ENCODE measurements around the gene RSPH6A. TPM values are rescaled to one million over a fixed set of nuclear protein-coding genes. Genes with fewer than 3 reads are reported as not detected.

Gene RSPH6A
- total RNA-seq, 2 donors from 2014 or later = not detected

DNA sequence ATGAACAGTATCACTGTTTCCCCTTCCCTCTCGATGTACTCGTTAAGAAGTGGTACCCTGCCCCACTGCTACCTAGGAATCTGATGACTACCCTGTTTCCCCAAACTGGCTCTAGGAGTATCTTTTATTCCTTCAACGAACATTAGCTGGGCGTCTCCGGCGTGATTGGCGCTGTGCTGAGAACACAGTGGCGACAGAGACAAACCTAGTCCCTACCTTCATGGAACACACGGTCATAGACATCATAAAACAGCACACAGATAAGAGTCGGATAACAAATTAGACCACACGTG, 47.1 kb upstream of the RSPH6A start:
- Histone ChIP-seq H3K27ac (peak overlapping the region; percentile 90 to 95), H3K4me1 (peaks cover 0 to 25% of the 10 kb centered on the region in 2 donors), H3K4me3 (peak overlapping the region; percentile 86 to 99), H3K27me3 (peaks cover 10 to 11% of the 10 kb centered on the region in 2 donors), H3K36me3 (peaks cover 13% of the 10 kb centered on the region), H3K9me3 (no peaks in the 10 kb centered on the region)
- TF ChIP-seq, protein P1, sequence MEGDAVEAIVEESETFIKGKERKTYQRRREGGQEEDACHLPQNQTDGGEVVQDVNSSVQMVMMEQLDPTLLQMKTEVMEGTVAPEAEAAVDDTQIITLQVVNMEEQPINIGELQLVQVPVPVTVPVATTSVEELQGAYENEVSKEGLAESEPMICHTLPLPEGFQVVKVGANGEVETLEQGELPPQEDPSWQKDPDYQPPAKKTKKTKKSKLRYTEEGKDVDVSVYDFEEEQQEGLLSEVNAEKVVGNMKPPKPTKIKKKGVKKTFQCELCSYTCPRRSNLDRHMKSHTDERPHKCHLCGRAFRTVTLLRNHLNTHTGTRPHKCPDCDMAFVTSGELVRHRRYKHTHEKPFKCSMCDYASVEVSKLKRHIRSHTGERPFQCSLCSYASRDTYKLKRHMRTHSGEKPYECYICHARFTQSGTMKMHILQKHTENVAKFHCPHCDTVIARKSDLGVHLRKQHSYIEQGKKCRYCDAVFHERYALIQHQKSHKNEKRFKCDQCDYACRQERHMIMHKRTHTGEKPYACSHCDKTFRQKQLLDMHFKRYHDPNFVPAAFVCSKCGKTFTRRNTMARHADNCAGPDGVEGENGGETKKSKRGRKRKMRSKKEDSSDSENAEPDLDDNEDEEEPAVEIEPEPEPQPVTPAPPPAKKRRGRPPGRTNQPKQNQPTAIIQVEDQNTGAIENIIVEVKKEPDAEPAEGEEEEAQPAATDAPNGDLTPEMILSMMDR (IDR thresholded peaks at IDR 0.05) = no peak
- DNase-seq (ENCODE audit: low spot score) = no peak

DNA sequence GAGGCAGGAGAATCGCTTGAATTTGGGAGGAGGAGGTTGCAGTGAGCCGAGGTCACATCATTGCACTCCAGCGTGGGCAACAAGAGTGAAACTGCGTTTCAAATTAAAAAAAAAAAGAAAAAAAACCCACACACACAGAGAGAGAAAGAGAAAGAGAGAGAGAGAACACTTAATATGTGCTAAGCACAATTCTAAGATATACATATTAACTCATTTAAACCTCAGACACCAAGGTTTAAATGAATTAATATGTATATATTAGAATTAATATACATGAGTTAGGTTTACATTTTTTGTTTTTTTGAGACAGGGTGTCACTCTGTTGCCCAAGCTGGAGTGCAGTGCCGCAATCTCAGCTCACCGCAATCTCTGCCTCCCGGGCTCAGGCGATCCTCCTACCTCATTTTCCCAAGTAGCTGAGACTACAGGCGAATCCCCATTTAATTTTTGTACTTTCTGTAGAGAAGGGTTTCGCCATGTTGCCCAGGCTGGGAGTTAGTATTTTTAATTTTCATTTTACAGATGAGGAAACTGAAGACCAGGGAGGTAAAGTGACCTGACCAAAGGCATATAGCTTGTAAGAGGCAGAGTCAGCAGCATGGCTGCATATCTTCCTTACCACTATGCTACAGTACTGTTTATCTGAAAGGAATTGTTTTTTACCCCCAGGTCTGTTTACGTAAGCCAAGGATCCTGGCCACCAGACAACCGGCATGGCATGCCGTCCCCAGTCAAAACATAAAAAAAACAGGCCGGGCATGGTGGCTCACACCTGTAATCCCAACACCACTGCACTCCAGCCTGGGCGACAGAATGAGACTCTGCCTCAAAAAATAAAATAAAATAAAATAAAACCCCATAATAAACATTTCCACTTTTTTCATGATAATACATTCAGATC, 45.5 kb upstream of the RSPH6A start:
- H3K9me3 ChIP-seq = no peaks in the 10 kb centered on the region
- H3K27ac ChIP-seq = no peak overlapping the region
- peaks cover 13% of the 10 kb centered on the region for H3K36me3 ChIP-seq
- DNase-seq (ENCODE audit: low spot score) = no peak
- TF ChIP-seq, protein P1 (IDR thresholded peaks at IDR 0.05) = no peak
- H3K27me3 ChIP-seq = peaks cover 10 to 11% of the 10 kb centered on the region in 2 donors
- H3K4me1 ChIP-seq = peaks cover 0 to 25% of the 10 kb centered on the region in 2 donors
- no peak overlapping the region for H3K4me3 ChIP-seq

DNA sequence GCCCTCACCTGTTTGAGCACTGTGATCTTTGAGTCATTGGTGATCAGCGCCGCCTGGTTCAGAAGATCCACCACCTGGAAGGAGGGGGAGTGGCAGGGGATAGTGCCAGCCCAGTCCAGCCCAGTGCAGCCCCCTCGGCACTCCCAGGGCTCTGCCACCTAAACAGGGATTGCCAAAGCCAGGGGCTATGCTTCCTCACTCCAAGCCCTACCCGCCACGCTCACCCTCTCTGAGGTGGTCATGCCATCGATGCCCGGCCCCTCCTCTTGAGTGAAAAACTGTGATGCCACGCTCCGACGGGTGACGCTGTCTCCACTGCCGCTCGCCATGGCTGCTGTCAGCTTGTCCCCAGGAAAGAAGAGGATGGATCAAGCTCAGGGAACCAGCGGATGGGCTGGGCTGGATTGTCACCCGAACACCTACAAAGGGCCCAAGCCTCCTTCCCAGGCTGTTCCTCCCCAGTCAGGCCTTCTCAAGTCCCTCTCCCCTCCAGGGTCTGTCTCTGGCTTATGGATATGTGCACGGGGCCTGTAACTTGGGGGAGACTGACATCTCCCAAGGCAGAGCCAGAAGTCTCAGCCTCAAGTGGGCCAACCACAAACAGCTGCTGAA, 39.2 kb upstream of the RSPH6A start:
- Histone ChIP-seq H3K27me3 (no peaks in the 10 kb centered on the region), H3K9me3 (no peaks in the 10 kb centered on the region), H3K36me3 (peaks cover 49% of the 10 kb centered on the region), H3K4me1 (no peaks in the 10 kb centered on the region), H3K27ac (no peak overlapping the region), H3K4me3 (no peak overlapping the region)
- TF ChIP-seq, protein P1 (IDR thresholded peaks at IDR 0.05) = no peak
- no peak for DNase-seq (ENCODE audit: low spot score)

DNA sequence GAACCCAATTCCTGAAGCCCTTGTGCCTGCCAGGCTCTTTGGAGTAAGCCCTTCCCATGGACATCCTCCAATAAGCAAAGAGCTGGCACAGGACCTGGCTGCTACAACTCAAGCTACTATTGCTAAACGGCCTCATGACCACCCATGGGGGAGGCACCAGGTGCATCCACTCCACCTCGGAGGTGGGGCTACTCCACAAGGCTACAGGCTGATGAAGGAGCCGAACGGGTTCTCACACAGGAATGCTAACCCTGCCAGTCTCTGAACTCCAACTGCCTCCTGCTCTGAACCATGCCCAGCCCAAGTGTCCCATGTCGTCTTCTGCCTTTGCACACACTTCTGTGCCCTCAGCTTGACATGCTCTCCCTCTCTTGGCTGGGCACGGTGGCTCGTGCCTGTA, 37.9 kb upstream of the RSPH6A start:
- Histone ChIP-seq H3K9me3 (no peaks in the 10 kb centered on the region), H3K4me3 (no peak overlapping the region), H3K4me1 (no peaks in the 10 kb centered on the region), H3K36me3 (peaks cover 52% of the 10 kb centered on the region), H3K27ac (no peak overlapping the region), H3K27me3 (no peaks in the 10 kb centered on the region)
- TF ChIP-seq, protein P1 (IDR thresholded peaks at IDR 0.05) = no peak
- no peak for DNase-seq (ENCODE audit: low spot score)

DNA sequence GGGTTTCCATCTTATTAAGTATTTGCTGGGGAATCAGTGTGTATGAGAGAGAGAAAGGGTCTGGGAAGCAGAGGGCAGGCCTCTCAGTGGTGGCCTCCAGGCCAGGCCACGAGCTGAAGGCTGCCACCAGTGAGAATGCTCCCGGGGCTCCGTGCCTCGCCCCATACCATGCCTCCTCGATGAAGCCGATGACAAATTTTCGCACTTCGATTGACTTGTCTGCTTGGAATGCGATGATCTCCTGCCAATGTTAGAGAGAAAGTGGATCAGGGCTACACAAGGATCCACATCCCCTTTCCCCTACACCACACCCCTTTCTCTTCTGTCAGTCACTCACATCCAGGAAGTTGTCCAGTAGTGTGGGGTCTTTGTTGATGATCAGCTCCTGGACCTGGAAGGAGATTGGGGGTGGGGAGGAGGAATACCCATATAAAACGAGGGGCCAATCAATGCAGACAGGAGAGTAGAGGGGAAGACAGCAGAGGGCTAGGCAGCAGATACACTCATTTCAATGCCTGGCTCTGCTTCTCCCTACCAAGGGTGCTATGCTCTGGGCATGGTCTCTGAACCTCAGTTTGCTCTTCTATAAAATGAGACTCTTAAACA, 37.1 kb upstream of the RSPH6A start:
- H3K36me3 ChIP-seq = peaks cover 59% of the 10 kb centered on the region
- no peak for DNase-seq (ENCODE audit: low spot score)
- no peak overlapping the region for H3K27ac ChIP-seq
- TF ChIP-seq, protein P1 (IDR thresholded peaks at IDR 0.05) = no peak
- no peaks in the 10 kb centered on the region for H3K4me1 ChIP-seq
- H3K9me3 ChIP-seq = no peaks in the 10 kb centered on the region
- H3K4me3 ChIP-seq = no peak overlapping the region
- no peaks in the 10 kb centered on the region for H3K27me3 ChIP-seq
